K562 (cell line): ENCODE data around the gene YKT6. TPM values are rescaled to one million over a fixed set of nuclear protein-coding genes. Genes with fewer than 3 reads are reported as not detected.

ENCODE experiments used
- KDM5B ChIP-seq: fragments of 200-600 bp; sonication (generic); IDR thresholded peaks from 2 replicates; pipeline ENCODE4 v1.6.1; 2012; ENCODE audit warnings: low read depth, mild to moderate bottlenecking, moderate library complexity, low read length, control low read depth, inconsistent platforms; ENCODE audit not compliant: insufficient replicate concordance
- KLF6 ChIP-seq: fragments of 250-450 bp; sonication (Bioruptor Pico); IDR thresholded peaks from 2 replicates; pipeline ENCODE4 v1.4.0; 2020; ENCODE audit warnings: mild to moderate bottlenecking, moderate library complexity, borderline replicate concordance
- MAFG ChIP-seq: fragments of 450-650 bp; conservative IDR thresholded peaks from 2 replicates; pipeline ENCODE4 v1.6.1; 2016; ENCODE audit warnings: missing genetic modification characterization, missing compliant biosample characterization
- NFE2 ChIP-seq: IDR thresholded peaks from 2 replicates; pipeline ENCODE4 v1.6.1; 2014; ENCODE audit warnings: antibody characterized with exemption, low read depth
- polyA plus RNA-seq, 8 experiments: library from polyadenylated mRNA; depleted of rRNA in 4 of 8; stranded (reverse) in 5 of 8; unstranded in 3 of 8; fragments of >200 nt; fragmentation: Nextera tagmentation in 2 of 8; fragmentation: Illumina TruSeq in 1 of 8; extraction: Ambion mirVana in 2 of 8; extraction: Trizol in 1 of 8; gene quantifications; 2 replicates each; pipeline versions ENCODE4 v1.2.1 to v1.2.3, GENCODE V29; 2011 to 2014; ENCODE audit warnings: inconsistent platforms in 1 of 8, missing spikeins in 1 of 8
- total RNA-seq, 7 experiments: library from RNA; depleted of rRNA in 6 of 7; stranded (reverse); fragments of >200 nt in 6 of 7; fragmentation: Illumina TruSeq in 2 of 7; extraction: Trizol in 2 of 7; gene quantifications; 2 replicates each; pipeline versions ENCODE4 v1.2.1 to v1.2.3, GENCODE V29; 2011 to 2021; ENCODE audit warnings: low replicate concordance in 1 of 7
- TF ChIP-seq, protein P1 (sequence below): fragments of 250-450 bp; sonication (Bioruptor Pico); IDR thresholded peaks from 2 replicates; pipeline ENCODE4 v1.4.0; 2020; ENCODE audit warnings: mild to moderate bottlenecking, moderate library complexity, borderline replicate concordance
- TF ChIP-seq, protein P2 (sequence below): fragments of 250-450 bp; sonication (Bioruptor Pico); IDR thresholded peaks from 2 replicates; pipeline ENCODE4 v1.8.0; 2021; ENCODE audit warnings: mild to moderate bottlenecking, moderate library complexity

The YKT6 gene
- total and polyA plus RNA-seq, 9 of the 15 experiments (the other 6 are each of a cell fraction or from before 2014, with no cell fraction given): 1.6 to 90.6 (median 75.1) TPM

DNA sequence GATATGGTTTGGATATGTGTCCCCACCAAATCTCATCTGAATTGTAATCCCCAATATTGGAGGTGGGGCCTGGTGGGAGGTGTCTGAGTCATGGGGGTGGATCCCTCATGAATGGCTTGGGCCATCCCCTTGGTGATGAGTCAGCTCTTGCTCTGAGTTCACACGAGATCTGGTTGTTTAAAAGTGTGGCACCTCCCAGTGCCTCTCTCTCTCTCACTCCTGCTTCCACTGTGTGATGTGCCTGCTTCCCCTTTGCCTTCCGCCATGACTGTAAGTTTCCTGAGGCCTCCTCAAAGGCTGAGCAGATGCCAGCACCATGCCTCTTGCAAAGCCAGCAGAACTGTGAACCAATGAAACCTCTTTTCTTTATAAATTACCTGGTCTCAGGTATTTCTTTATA is 6.7 kb upstream of the YKT6 start (continued):
- TF ChIP-seq KDM5B (peak; percentile 18), KLF6 (CRISPR knock-in tag) (no peak), MAFG (tag) (peak; percentile 67), NFE2 (peak; percentile 76)
- TF ChIP-seq, protein P1, sequence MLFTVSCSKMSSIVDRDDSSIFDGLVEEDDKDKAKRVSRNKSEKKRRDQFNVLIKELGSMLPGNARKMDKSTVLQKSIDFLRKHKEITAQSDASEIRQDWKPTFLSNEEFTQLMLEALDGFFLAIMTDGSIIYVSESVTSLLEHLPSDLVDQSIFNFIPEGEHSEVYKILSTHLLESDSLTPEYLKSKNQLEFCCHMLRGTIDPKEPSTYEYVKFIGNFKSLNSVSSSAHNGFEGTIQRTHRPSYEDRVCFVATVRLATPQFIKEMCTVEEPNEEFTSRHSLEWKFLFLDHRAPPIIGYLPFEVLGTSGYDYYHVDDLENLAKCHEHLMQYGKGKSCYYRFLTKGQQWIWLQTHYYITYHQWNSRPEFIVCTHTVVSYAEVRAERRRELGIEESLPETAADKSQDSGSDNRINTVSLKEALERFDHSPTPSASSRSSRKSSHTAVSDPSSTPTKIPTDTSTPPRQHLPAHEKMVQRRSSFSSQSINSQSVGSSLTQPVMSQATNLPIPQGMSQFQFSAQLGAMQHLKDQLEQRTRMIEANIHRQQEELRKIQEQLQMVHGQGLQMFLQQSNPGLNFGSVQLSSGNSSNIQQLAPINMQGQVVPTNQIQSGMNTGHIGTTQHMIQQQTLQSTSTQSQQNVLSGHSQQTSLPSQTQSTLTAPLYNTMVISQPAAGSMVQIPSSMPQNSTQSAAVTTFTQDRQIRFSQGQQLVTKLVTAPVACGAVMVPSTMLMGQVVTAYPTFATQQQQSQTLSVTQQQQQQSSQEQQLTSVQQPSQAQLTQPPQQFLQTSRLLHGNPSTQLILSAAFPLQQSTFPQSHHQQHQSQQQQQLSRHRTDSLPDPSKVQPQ (CRISPR knock-in tag): no peak
- TF ChIP-seq, protein P2, sequence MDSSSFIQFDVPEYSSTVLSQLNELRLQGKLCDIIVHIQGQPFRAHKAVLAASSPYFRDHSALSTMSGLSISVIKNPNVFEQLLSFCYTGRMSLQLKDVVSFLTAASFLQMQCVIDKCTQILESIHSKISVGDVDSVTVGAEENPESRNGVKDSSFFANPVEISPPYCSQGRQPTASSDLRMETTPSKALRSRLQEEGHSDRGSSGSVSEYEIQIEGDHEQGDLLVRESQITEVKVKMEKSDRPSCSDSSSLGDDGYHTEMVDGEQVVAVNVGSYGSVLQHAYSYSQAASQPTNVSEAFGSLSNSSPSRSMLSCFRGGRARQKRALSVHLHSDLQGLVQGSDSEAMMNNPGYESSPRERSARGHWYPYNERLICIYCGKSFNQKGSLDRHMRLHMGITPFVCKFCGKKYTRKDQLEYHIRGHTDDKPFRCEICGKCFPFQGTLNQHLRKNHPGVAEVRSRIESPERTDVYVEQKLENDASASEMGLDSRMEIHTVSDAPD (CRISPR knock-in tag): no peak
